GM23338 (cell line): ENCODE measurements around the gene ASPRV1. TPM values are rescaled to one million over a fixed set of nuclear protein-coding genes. Genes with fewer than 3 reads are reported as not detected.

Experiments
- ATAC-seq: fragments of 200-7000 bp; cut with Tn5 transposase; 3 replicates; pipeline ENCODE4 v1.9.1; 2020
- DNase-seq: peaks from one replicate; pipeline ENCODE4 v3.0.0-alpha.2; 2015; ENCODE audit warnings: low spot score
- H2AFZ ChIP-seq: fragments of 200-600 bp; sonication (generic); 2 replicates; pipeline ENCODE4 v1.8.0; 2016; ENCODE audit warnings: antibody characterized with exemption, mild to moderate bottlenecking, moderate library complexity
- H3F3A ChIP-seq: fragments of 200-600 bp; sonication (generic); replicated peaks from 2 replicates; pipeline ENCODE4 v1.8.0; 2017; ENCODE audit warnings: antibody characterized with exemption, mixed run types, low read depth
- H3K27ac ChIP-seq: fragments of 200-600 bp; sonication (generic); 2 replicates; pipeline ENCODE4 v1.6.1; 2016; ENCODE audit warnings: low read depth
- H3K27me3 ChIP-seq: fragments of 200-600 bp; sonication (generic); 2 replicates; pipeline ENCODE4 v1.8.0; 2016; ENCODE audit warnings: mild to moderate bottlenecking, mixed run types, moderate library complexity; ENCODE audit not compliant: insufficient read depth
- H3K36me3 ChIP-seq: fragments of 200-600 bp; sonication (generic); 2 replicates; pipeline ENCODE4 v1.8.0; 2016; ENCODE audit warnings: mild to moderate bottlenecking; ENCODE audit not compliant: insufficient read depth
- H3K4me1 ChIP-seq: fragments of 200-600 bp; sonication (generic); 2 replicates; pipeline ENCODE4 v1.8.0; 2016; ENCODE audit warnings: mild to moderate bottlenecking, moderate library complexity; ENCODE audit not compliant: insufficient read depth
- H3K4me2 ChIP-seq: fragments of 200-600 bp; sonication (generic); 2 replicates; pipeline ENCODE4 v1.7.1; 2017; ENCODE audit warnings: mixed run types
- H3K4me3 ChIP-seq: fragments of 200-600 bp; sonication (generic); 2 replicates; pipeline ENCODE4 v1.6.1; 2016; ENCODE audit warnings: mixed run types
- H3K79me2 ChIP-seq: fragments of 200-600 bp; sonication (generic); replicated peaks from 2 replicates; pipeline ENCODE4 v1.8.0; 2017; ENCODE audit warnings: mild to moderate bottlenecking; ENCODE audit not compliant: insufficient read depth
- H3K9me2 ChIP-seq: fragments of 200-600 bp; sonication (generic); 2 replicates; pipeline ENCODE4 v1.8.0; 2017; ENCODE audit not compliant: insufficient read depth
- H4K20me1 ChIP-seq: fragments of 200-600 bp; sonication (generic); replicated peaks from 2 replicates; pipeline ENCODE4 v1.8.0; 2017; ENCODE audit warnings: mild to moderate bottlenecking; ENCODE audit not compliant: insufficient read depth
- H3K27ac Mint-ChIP-seq: 2 replicates; pipeline ENCODE4 v1.8.0; 2020; ENCODE audit warnings: inconsistent platforms, mild to moderate bottlenecking, moderate library complexity, mixed read lengths
- H3K27me3 Mint-ChIP-seq: 3 replicates; pipeline ENCODE4 v1.8.0; 2022; ENCODE audit warnings: low read depth, mild to moderate bottlenecking, moderate library complexity, mixed read lengths, inconsistent platforms; ENCODE audit not compliant: insufficient read depth, poor library complexity
- H3K36me3 Mint-ChIP-seq: 3 replicates; pipeline ENCODE4 v1.8.0; 2021; ENCODE audit warnings: low read depth, mild to moderate bottlenecking, inconsistent platforms, moderate library complexity, mixed read lengths
- H3K4me1 Mint-ChIP-seq: 3 replicates; pipeline ENCODE4 v1.8.0; 2020; ENCODE audit warnings: mild to moderate bottlenecking, inconsistent platforms, mixed read lengths
- H3K4me3 Mint-ChIP-seq: 3 replicates; pipeline ENCODE4 v1.8.0; 2021; ENCODE audit warnings: moderate library complexity, mild to moderate bottlenecking, inconsistent platforms, mixed read lengths
- H3K9me3 Mint-ChIP-seq: 3 replicates; pipeline ENCODE4 v1.8.0; 2020; ENCODE audit warnings: moderate library complexity, mild to moderate bottlenecking, inconsistent platforms, mixed read lengths
- CTCF ChIP-seq, 2 experiments: fragments of 200-600 bp in 1 of 2; sonication (generic) in 1 of 2; conservative IDR thresholded peaks; 2 replicates each; pipeline versions ENCODE4 v1.5.1 to v1.6.1; 2016 to 2017; ENCODE audit warnings: antibody characterized with exemption in 2 of 2, low read depth in 2 of 2, mild to moderate bottlenecking in 2 of 2, moderate library complexity in 1 of 2
- EZH2 ChIP-seq: fragments of 200-600 bp; sonication (generic); IDR thresholded peaks from one replicate; pipeline ENCODE4 v1.8.0; 2017; ENCODE audit warnings: antibody characterized with exemption, mild to moderate bottlenecking, low read depth; ENCODE audit not compliant: unreplicated experiment
- EZH2phosphoT487 ChIP-seq: fragments of 200-600 bp; sonication (generic); IDR thresholded peaks from one replicate; pipeline ENCODE4 v1.8.1; 2018; ENCODE audit warnings: antibody characterized with exemption; ENCODE audit not compliant: unreplicated experiment
- JUNB ChIP-seq: IDR thresholded peaks from one replicate; pipeline ENCODE4 v1.6.1; 2016; ENCODE audit warnings: antibody characterized with exemption; ENCODE audit not compliant: unreplicated experiment
- NANOG ChIP-seq: IDR thresholded peaks from 2 replicates; pipeline ENCODE4 v1.6.1; 2016; ENCODE audit warnings: antibody characterized with exemption, borderline replicate concordance
- POLR2AphosphoS5 ChIP-seq: IDR thresholded peaks from 2 replicates; pipeline ENCODE4 v1.6.1; 2016; ENCODE audit warnings: antibody characterized with exemption, low read depth
- ZNF114 ChIP-seq: fragments of 250-450 bp; sonication (Bioruptor Pico); IDR thresholded peaks from 2 replicates; pipeline ENCODE4 v1.5.0; 2020; ENCODE audit warnings: mild to moderate bottlenecking, moderate library complexity
- ZNF331 ChIP-seq: fragments of 250-450 bp; sonication (Bioruptor Pico); IDR thresholded peaks from 2 replicates; pipeline ENCODE4 v1.5.0; 2020; ENCODE audit warnings: low read depth, mild to moderate bottlenecking, moderate library complexity
- polyA plus RNA-seq: library from polyadenylated mRNA; unstranded; fragments of >200 nt; fragmentation: Nextera tagmentation; extraction: Ambion mirVana; gene quantifications from 2 replicates; pipeline ENCODE4 v1.2.1, GENCODE V29; 2016
- total RNA-seq: library from RNA; depleted of rRNA; stranded (reverse); fragments of >200 nt; shearing (Covaris generic); gene quantifications from 2 replicates; pipeline ENCODE4 v1.2.3, GENCODE V29; 2014
- TF ChIP-seq, protein P1 (sequence below): fragments of 250-450 bp; sonication (Bioruptor Pico); IDR thresholded peaks from 2 replicates; pipeline ENCODE4 v1.5.0; 2020; ENCODE audit warnings: mild to moderate bottlenecking, moderate library complexity
- TF ChIP-seq, protein P2 (sequence below): IDR thresholded peaks from one replicate; pipeline ENCODE4 v1.6.1; 2018; ENCODE audit warnings: antibody characterized with exemption; ENCODE audit not compliant: unreplicated experiment

The ASPRV1 gene
- total and polyA plus RNA-seq, 2 experiments from 2014 or later = 0.60 to 1.4 TPM

DNA sequence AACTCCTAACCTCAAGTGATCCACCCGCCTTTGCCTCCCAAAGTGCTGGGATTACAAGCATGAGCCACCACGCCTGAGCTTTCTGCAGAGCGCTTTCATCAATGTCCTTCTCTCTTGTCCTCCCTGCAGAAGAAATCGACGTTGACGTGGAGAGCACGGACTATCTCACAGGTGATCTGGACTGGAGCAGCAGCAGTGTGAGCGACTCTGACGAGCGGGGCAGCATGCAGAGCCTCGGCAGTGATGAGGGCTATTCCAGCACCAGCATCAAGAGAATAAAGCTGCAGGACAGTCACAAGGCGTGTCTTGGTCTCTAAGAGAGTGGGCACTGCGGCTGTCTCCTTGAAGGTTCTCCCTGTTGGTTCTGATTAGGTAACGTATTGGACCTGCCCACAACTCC is 23.5 kb downstream of the ASPRV1 start:
- H3K36me3 Mint-ChIP-seq = peaks cover 6% of the 10 kb centered on the region
- H2AFZ ChIP-seq = no peak overlapping the region
- TF ChIP-seq ZNF331 = no peak
- no peaks in the 10 kb centered on the region for H3K79me2 ChIP-seq
- H3K27me3 Mint-ChIP-seq = peaks cover 6% of the 10 kb centered on the region
- no peak overlapping the region for H3K4me2 ChIP-seq
- ATAC-seq (no peak), DNase-seq (no peak)
- H3F3A ChIP-seq = no peaks in the 10 kb centered on the region
- peaks cover 27% of the 10 kb centered on the region for H3K4me1 Mint-ChIP-seq
- no peaks in the 10 kb centered on the region for H3K27me3 ChIP-seq
- peaks cover 13% of the 10 kb centered on the region for H3K4me1 ChIP-seq
- no peak overlapping the region for H3K27ac Mint-ChIP-seq
- H3K4me3 ChIP-seq = no peak overlapping the region
- no peaks in the 10 kb centered on the region for H3K9me3 Mint-ChIP-seq
- H3K36me3 ChIP-seq = no peaks in the 10 kb centered on the region
- no peaks in the 10 kb centered on the region for H4K20me1 ChIP-seq
- no peaks in the 10 kb centered on the region for H3K9me2 ChIP-seq
- H3K27ac ChIP-seq = no peak overlapping the region
- no peak overlapping the region for H3K4me3 Mint-ChIP-seq

DNA sequence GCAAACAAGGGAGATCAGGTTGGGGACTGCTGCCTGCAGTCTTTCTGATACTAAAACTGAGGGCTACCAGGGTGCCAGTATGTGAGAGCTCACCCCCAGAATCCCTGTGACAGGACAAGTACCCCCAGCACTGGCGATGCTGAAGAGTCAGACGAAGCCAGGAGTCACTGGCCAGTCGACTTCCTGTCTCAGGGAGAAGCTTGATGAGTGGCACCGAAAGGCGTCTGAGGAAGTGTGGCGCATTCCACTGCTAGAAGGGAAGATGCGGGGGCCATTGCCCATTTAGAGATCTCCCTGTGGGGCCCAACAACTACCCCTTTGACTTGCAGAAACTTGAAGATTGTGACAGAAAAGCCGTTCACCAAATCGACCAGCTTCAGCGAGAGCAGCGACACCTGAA is 24.5 kb downstream of the ASPRV1 start:
- DNase-seq (peak; percentile 41), ATAC-seq (no peak; the same call in 1 of the 3 replicates)
- peaks cover 6% of the 10 kb centered on the region for H3K36me3 Mint-ChIP-seq
- Histone ChIP-seq H3K4me1 (peaks cover 13% of the 10 kb centered on the region), H3K4me2 (no peak overlapping the region), H3K27me3 (no peaks in the 10 kb centered on the region), H3K36me3 (no peaks in the 10 kb centered on the region), H3K9me2 (no peaks in the 10 kb centered on the region), H4K20me1 (no peaks in the 10 kb centered on the region), H3K27ac (no peak overlapping the region), H2AFZ (no peak overlapping the region), H3K79me2 (no peaks in the 10 kb centered on the region), H3F3A (no peaks in the 10 kb centered on the region), H3K4me3 (no peak overlapping the region)
- H3K4me1 Mint-ChIP-seq = peaks cover 30% of the 10 kb centered on the region
- H3K4me3 Mint-ChIP-seq = no peak overlapping the region
- H3K27ac Mint-ChIP-seq = no peak overlapping the region
- H3K27me3 Mint-ChIP-seq = peaks cover 6% of the 10 kb centered on the region
- no peaks in the 10 kb centered on the region for H3K9me3 Mint-ChIP-seq
- TF ChIP-seq EZH2 (no peak), NANOG (no peak), ZNF114 (no peak), JUNB (no peak), CTCF (conservative IDR thresholded peaks at IDR 0.05; ENCODE audit: low read depth in 2 of 2) (no peak), EZH2phosphoT487 (no peak), POLR2AphosphoS5 (no peak), ZNF331 (no peak)
- TF ChIP-seq, protein P1, sequence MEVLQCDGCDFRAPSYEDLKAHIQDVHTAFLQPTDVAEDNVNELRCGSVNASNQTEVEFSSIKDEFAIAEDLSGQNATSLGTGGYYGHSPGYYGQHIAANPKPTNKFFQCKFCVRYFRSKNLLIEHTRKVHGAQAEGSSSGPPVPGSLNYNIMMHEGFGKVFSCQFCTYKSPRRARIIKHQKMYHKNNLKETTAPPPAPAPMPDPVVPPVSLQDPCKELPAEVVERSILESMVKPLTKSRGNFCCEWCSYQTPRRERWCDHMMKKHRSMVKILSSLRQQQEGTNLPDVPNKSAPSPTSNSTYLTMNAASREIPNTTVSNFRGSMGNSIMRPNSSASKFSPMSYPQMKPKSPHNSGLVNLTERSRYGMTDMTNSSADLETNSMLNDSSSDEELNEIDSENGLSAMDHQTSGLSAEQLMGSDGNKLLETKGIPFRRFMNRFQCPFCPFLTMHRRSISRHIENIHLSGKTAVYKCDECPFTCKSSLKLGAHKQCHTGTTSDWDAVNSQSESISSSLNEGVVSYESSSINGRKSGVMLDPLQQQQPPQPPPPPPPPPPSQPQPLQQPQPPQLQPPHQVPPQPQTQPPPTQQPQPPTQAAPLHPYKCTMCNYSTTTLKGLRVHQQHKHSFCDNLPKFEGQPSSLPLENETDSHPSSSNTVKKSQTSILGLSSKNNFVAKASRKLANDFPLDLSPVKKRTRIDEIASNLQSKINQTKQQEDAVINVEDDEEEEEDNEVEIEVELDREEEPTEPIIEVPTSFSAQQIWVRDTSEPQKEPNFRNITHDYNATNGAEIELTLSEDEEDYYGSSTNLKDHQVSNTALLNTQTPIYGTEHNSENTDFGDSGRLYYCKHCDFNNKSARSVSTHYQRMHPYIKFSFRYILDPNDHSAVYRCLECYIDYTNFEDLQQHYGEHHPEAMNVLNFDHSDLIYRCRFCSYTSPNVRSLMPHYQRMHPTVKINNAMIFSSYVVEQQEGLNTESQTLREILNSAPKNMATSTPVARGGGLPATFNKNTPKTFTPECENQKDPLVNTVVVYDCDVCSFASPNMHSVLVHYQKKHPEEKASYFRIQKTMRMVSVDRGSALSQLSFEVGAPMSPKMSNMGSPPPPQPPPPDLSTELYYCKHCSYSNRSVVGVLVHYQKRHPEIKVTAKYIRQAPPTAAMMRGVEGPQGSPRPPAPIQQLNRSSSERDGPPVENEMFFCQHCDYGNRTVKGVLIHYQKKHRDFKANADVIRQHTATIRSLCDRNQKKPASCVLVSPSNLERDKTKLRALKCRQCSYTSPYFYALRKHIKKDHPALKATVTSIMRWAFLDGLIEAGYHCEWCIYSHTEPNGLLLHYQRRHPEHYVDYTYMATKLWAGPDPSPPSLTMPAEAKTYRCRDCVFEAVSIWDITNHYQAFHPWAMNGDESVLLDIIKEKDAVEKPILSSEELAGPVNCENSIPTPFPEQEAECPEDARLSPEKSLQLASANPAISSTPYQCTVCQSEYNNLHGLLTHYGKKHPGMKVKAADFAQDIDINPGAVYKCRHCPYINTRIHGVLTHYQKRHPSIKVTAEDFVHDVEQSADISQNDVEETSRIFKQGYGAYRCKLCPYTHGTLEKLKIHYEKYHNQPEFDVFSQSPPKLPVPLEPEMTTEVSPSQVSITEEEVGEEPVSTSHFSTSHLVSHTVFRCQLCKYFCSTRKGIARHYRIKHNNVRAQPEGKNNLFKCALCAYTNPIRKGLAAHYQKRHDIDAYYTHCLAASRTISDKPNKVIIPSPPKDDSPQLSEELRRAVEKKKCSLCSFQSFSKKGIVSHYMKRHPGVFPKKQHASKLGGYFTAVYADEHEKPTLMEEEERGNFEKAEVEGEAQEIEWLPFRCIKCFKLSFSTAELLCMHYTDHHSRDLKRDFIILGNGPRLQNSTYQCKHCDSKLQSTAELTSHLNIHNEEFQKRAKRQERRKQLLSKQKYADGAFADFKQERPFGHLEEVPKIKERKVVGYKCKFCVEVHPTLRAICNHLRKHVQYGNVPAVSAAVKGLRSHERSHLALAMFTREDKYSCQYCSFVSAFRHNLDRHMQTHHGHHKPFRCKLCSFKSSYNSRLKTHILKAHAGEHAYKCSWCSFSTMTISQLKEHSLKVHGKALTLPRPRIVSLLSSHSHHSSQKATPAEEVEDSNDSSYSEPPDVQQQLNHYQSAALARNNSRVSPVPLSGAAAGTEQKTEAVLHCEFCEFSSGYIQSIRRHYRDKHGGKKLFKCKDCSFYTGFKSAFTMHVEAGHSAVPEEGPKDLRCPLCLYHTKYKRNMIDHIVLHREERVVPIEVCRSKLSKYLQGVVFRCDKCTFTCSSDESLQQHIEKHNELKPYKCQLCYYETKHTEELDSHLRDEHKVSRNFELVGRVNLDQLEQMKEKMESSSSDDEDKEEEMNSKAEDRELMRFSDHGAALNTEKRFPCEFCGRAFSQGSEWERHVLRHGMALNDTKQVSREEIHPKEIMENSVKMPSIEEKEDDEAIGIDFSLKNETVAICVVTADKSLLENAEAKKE (CRISPR knock-in tag) = no peak
- TF ChIP-seq, protein P2, sequence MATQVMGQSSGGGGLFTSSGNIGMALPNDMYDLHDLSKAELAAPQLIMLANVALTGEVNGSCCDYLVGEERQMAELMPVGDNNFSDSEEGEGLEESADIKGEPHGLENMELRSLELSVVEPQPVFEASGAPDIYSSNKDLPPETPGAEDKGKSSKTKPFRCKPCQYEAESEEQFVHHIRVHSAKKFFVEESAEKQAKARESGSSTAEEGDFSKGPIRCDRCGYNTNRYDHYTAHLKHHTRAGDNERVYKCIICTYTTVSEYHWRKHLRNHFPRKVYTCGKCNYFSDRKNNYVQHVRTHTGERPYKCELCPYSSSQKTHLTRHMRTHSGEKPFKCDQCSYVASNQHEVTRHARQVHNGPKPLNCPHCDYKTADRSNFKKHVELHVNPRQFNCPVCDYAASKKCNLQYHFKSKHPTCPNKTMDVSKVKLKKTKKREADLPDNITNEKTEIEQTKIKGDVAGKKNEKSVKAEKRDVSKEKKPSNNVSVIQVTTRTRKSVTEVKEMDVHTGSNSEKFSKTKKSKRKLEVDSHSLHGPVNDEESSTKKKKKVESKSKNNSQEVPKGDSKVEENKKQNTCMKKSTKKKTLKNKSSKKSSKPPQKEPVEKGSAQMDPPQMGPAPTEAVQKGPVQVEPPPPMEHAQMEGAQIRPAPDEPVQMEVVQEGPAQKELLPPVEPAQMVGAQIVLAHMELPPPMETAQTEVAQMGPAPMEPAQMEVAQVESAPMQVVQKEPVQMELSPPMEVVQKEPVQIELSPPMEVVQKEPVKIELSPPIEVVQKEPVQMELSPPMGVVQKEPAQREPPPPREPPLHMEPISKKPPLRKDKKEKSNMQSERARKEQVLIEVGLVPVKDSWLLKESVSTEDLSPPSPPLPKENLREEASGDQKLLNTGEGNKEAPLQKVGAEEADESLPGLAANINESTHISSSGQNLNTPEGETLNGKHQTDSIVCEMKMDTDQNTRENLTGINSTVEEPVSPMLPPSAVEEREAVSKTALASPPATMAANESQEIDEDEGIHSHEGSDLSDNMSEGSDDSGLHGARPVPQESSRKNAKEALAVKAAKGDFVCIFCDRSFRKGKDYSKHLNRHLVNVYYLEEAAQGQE = no peak
